ENCODE data around the gene ZNF346. TPM values are rescaled to one million over a fixed set of nuclear protein-coding genes. Genes with fewer than 3 reads are reported as not detected.
"Not testable (repeated sequence)": the region's sequence is repeated elsewhere in the genome, so short reads cannot be mapped to it uniquely, and the experiment has no call there.

Gene ZNF346
- total RNA-seq, 1 donor = 19.2 TPM

DNA sequence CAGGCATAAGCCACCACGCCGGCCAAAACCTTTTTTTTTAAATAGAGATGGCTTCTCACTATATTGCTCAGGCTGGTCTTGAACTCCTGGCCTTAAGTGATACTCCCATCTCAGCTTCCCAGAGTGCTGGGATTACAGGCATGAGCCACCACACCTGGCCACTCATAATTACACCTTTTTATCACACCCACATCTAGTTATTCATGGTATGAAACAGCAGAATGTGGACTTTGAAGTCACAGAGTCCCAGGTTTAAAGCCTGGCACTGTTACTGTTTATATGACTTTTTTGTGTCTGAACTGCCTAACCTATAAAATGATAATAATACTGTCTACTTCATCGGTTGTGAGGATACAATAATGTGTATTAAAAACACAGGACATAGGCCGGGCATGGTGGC is 23.1 kb downstream of the ZNF346 start:
- Histone ChIP-seq H3K27ac (ENCODE audit: low read depth, low read length) (no peak overlapping the region), H4K20me1 (ENCODE audit: insufficient read depth, low read length) (peaks cover 12% of the 10 kb centered on the region), H3K9me3 (ENCODE audit: low read depth, low read length) (no peaks in the 10 kb centered on the region), H3K27me3 (ENCODE audit: insufficient read depth, low read length) (no peaks in the 10 kb centered on the region), H3K4me3 (ENCODE audit: insufficient read depth, low read length) (no peak overlapping the region), H3K79me2 (ENCODE audit: insufficient read depth, low read length) (no peaks in the 10 kb centered on the region), H3K4me2 (ENCODE audit: insufficient read depth, low read length) (no peak overlapping the region), H2AFZ (ENCODE audit: low read length) (no peak overlapping the region), H3K4me1 (ENCODE audit: insufficient read depth, low read length) (peaks cover 16% of the 10 kb centered on the region), H3K36me3 (ENCODE audit: insufficient read depth, low read length) (peaks cover 43% of the 10 kb centered on the region)
- TF ChIP-seq, protein P1, sequence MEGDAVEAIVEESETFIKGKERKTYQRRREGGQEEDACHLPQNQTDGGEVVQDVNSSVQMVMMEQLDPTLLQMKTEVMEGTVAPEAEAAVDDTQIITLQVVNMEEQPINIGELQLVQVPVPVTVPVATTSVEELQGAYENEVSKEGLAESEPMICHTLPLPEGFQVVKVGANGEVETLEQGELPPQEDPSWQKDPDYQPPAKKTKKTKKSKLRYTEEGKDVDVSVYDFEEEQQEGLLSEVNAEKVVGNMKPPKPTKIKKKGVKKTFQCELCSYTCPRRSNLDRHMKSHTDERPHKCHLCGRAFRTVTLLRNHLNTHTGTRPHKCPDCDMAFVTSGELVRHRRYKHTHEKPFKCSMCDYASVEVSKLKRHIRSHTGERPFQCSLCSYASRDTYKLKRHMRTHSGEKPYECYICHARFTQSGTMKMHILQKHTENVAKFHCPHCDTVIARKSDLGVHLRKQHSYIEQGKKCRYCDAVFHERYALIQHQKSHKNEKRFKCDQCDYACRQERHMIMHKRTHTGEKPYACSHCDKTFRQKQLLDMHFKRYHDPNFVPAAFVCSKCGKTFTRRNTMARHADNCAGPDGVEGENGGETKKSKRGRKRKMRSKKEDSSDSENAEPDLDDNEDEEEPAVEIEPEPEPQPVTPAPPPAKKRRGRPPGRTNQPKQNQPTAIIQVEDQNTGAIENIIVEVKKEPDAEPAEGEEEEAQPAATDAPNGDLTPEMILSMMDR (IDR thresholded peaks at IDR 0.05; ENCODE audit: extremely low read depth, low read depth, low read length) = no peak
- no peak for DNase-seq (ENCODE audit: insufficient read length, low spot score, missing footprints)

DNA sequence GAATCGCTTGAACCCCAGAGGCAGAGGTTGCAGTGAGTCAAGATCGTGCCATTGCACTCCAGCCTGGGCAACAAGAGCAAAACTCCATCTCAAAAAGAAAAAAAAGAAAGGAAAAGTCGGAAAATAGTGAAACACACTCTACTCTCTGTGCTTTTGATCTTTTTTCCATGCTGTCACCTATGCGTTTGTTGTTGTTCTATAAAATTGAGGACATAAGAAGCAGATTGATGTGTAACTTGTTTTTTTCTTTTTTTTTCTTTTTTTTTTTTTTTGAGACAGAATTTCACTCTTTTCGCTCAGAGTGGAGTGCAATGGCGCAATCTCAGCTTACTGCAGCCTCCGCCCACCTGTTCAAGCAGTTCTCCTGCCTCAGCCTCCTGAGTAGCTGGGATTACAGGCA is 26.0 kb downstream of the ZNF346 start:
- H3K4me2 ChIP-seq (ENCODE audit: insufficient read depth, low read length); H3K27ac ChIP-seq (ENCODE audit: low read depth, low read length); H3K79me2 ChIP-seq (ENCODE audit: insufficient read depth, low read length); H4K20me1 ChIP-seq (ENCODE audit: insufficient read depth, low read length); H3K4me3 ChIP-seq (ENCODE audit: insufficient read depth, low read length); H3K4me1 ChIP-seq (ENCODE audit: insufficient read depth, low read length); H3K9me3 ChIP-seq (ENCODE audit: low read depth, low read length); H3K27me3 ChIP-seq (ENCODE audit: insufficient read depth, low read length); DNase-seq (ENCODE audit: insufficient read length, low spot score, missing footprints); H2AFZ ChIP-seq (ENCODE audit: low read length): not testable (repeated sequence)
- peaks cover 45% of the 10 kb centered on the region for H3K36me3 ChIP-seq (ENCODE audit: insufficient read depth, low read length)

DNA sequence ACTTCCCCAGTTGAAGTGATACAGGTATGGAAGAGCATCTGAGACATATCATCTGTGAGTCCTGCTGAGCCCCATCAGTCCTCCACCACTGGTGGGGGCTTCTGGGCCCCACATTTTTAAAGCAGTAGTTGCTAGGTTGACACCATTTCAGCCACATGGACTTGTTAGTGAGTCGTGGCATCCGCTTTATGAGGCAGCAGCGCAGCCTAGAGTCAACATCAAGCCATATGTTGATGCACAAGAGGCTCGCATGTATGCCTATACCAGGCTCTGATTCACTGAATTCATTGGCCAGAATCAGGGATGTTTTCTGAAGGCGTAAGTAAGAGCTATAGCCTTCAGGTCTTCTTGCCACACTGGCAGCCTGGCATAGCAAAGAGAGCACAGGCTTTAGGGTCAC is 26.8 kb downstream of the ZNF346 start:
- no peak for DNase-seq (ENCODE audit: insufficient read length, low spot score, missing footprints)

DNA sequence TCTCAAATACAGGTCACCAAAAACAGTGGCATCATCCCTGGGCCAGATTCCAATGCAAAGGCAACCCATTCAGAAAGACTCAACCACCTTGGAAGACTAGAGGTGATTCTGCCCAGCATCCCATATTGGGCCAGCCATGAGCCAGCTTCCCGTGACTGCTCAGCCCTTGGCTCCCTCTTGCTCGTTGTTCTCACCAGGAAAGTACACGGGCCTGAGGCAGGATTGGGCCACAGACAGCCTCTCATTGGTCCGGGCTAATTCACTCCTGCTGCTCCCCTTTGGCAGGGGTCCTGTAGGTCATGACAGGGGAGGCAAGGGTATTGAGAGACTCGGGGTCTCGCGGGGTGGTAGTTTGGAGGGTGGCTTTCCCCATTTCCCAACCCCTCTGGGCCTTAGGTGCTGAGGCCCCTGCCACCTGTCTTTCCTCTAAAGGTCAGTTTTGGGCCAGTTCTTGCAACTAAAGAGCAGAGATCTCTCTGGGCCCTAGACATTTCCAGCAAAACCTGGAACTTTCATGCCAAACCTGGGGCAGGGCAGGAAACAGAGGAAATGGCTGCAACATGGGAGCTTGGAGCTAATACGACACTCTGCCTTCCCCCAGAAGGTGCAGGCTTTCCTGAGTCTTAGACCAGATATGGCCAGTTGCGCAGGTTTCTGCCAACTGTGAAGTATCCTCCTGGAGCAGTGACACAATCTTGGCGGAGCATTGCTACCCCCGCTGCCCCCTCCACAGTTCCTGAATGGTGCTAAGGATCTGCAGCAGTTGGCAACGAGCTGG is 42.2 kb downstream of the ZNF346 start:
- H3K4me3 ChIP-seq (ENCODE audit: insufficient read depth, low read length) = no peak overlapping the region

More for the DNA sequence above, 26.8 kb downstream of the ZNF346 start:
- H3K4me2 ChIP-seq (ENCODE audit: insufficient read depth, low read length) = no peak overlapping the region
- H3K9me3 ChIP-seq (ENCODE audit: low read depth, low read length) = no peaks in the 10 kb centered on the region
- no peaks in the 10 kb centered on the region for H3K4me1 ChIP-seq (ENCODE audit: insufficient read depth, low read length)
- no peak overlapping the region for H2AFZ ChIP-seq (ENCODE audit: low read length)
- no peak overlapping the region for H3K27ac ChIP-seq (ENCODE audit: low read depth, low read length)
- no peaks in the 10 kb centered on the region for H3K79me2 ChIP-seq (ENCODE audit: insufficient read depth, low read length)
- no peaks in the 10 kb centered on the region for H3K27me3 ChIP-seq (ENCODE audit: insufficient read depth, low read length)
- H3K4me3 ChIP-seq (ENCODE audit: insufficient read depth, low read length) = no peak overlapping the region
- H4K20me1 ChIP-seq (ENCODE audit: insufficient read depth, low read length) = no peaks in the 10 kb centered on the region
- H3K36me3 ChIP-seq (ENCODE audit: insufficient read depth, low read length) = peaks cover 42% of the 10 kb centered on the region
- TF ChIP-seq, protein P1 (IDR thresholded peaks at IDR 0.05; ENCODE audit: extremely low read depth, low read depth, low read length) = no peak

More for the DNA sequence above, 42.2 kb downstream of the ZNF346 start:
- Histone ChIP-seq H3K27me3 (ENCODE audit: insufficient read depth, low read length) (no peaks in the 10 kb centered on the region), H3K36me3 (ENCODE audit: insufficient read depth, low read length) (peaks cover 29% of the 10 kb centered on the region), H3K4me2 (ENCODE audit: insufficient read depth, low read length) (no peak overlapping the region), H2AFZ (ENCODE audit: low read length) (no peak overlapping the region), H3K27ac (ENCODE audit: low read depth, low read length) (no peak overlapping the region), H3K4me1 (ENCODE audit: insufficient read depth, low read length) (no peaks in the 10 kb centered on the region), H3K9me3 (ENCODE audit: low read depth, low read length) (no peaks in the 10 kb centered on the region), H4K20me1 (ENCODE audit: insufficient read depth, low read length) (no peaks in the 10 kb centered on the region), H3K79me2 (ENCODE audit: insufficient read depth, low read length) (no peaks in the 10 kb centered on the region)
- TF ChIP-seq, protein P1 (IDR thresholded peaks at IDR 0.05; ENCODE audit: extremely low read depth, low read depth, low read length) = no peak
- no peak for DNase-seq (ENCODE audit: insufficient read length, low spot score, missing footprints)
